ENCODE data around the gene THSD4. TPM values are rescaled to one million over a fixed set of nuclear protein-coding genes. Genes with fewer than 3 reads are reported as not detected.

The THSD4 gene
- total RNA-seq, 1 donor = 15.6 TPM

DNA sequence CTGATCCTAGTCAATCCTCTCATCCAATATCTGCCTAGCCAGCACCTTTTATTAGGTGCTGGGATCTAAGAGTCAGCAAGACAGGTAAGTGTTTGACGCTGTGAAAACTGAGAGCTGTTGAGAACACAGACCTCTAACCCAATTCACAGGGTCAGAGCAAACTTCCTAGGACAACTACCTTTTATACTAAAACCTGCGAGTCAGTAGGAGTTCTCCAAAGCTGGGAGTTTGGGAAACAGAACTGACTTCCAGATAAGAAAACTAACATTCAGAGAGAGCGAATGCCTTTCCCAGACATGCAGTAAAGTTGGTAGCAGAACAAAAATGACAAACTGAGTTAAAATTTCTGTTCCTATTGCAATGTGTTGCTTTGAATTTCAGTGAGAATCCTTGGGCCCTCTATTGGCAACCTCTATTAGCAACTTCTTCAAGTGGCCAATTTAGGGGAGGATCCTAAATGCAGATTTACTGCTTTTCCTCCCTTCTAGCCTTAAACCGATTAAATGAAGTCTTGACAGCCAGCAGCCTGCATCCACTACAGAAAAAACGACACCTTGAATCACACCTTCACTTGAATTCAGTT lies 706.4 kb downstream of the THSD4 start:
- DNase-seq (ENCODE audit: insufficient read length, low spot score, missing footprints) = no peak
- no peak overlapping the region for H3K27ac ChIP-seq (ENCODE audit: low read depth, low read length)
- H3K27me3 ChIP-seq (ENCODE audit: insufficient read depth, low read length) = no peaks in the 10 kb centered on the region
- peaks cover 37% of the 10 kb centered on the region for H3K36me3 ChIP-seq (ENCODE audit: insufficient read depth, low read length)
- no peaks in the 10 kb centered on the region for H3K79me2 ChIP-seq (ENCODE audit: insufficient read depth, low read length)
- H3K4me1 ChIP-seq (ENCODE audit: insufficient read depth, low read length) = no peaks in the 10 kb centered on the region
- H3K9me3 ChIP-seq (ENCODE audit: low read depth, low read length) = peaks cover 21% of the 10 kb centered on the region
- H2AFZ ChIP-seq (ENCODE audit: low read length) = no peak overlapping the region
- H3K4me2 ChIP-seq (ENCODE audit: insufficient read depth, low read length) = no peak overlapping the region
- H3K4me3 ChIP-seq (ENCODE audit: insufficient read depth, low read length) = no peak overlapping the region
- H4K20me1 ChIP-seq (ENCODE audit: insufficient read depth, low read length) = no peaks in the 10 kb centered on the region
- TF ChIP-seq, protein P1, sequence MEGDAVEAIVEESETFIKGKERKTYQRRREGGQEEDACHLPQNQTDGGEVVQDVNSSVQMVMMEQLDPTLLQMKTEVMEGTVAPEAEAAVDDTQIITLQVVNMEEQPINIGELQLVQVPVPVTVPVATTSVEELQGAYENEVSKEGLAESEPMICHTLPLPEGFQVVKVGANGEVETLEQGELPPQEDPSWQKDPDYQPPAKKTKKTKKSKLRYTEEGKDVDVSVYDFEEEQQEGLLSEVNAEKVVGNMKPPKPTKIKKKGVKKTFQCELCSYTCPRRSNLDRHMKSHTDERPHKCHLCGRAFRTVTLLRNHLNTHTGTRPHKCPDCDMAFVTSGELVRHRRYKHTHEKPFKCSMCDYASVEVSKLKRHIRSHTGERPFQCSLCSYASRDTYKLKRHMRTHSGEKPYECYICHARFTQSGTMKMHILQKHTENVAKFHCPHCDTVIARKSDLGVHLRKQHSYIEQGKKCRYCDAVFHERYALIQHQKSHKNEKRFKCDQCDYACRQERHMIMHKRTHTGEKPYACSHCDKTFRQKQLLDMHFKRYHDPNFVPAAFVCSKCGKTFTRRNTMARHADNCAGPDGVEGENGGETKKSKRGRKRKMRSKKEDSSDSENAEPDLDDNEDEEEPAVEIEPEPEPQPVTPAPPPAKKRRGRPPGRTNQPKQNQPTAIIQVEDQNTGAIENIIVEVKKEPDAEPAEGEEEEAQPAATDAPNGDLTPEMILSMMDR (IDR thresholded peaks at IDR 0.05; ENCODE audit: extremely low read depth, low read depth, low read length) = no peak

DNA sequence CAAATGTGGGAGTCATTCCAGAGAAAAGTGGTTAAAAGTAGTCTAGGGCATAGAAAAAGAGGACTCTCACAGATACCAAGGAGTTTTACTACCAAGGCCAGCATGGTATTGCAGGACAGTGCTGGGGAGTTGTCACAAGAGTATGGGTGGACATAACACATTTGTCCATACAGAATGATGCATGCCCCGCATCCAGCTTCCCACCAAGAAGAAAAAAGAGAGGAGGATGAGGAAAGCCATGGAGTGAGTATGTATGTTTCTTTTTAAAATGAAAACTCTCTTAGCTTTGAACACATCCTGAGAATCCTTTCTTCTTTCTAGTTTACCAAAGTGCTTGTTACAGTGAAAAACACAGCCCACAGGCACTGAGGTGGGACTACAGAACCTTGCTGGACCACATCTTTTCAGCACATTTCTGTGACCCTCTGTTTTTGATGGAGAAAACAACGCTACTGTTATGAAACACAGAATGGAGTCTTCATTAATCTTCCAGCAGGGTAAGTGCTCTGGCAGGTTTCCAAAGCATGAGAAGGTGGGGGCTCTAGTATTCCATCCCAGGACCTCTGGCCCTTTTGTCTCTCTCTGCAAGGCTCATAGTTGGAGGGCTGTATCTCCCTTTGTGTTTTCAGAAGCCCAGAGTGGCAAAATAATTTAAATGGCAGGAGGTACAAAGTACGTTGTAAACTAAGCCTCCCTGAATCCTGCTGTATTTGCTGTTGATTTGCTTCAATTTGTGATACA lies 707.8 kb downstream of the THSD4 start:
- H3K27me3 ChIP-seq (ENCODE audit: insufficient read depth, low read length) = no peaks in the 10 kb centered on the region
- H3K4me2 ChIP-seq (ENCODE audit: insufficient read depth, low read length) = no peak overlapping the region
- H3K36me3 ChIP-seq (ENCODE audit: insufficient read depth, low read length) = peaks cover 52% of the 10 kb centered on the region
- DNase-seq (ENCODE audit: insufficient read length, low spot score, missing footprints) = no peak
- TF ChIP-seq, protein P1 (IDR thresholded peaks at IDR 0.05; ENCODE audit: extremely low read depth, low read depth, low read length) = no peak
- no peak overlapping the region for H3K4me3 ChIP-seq (ENCODE audit: insufficient read depth, low read length)
- H4K20me1 ChIP-seq (ENCODE audit: insufficient read depth, low read length) = no peaks in the 10 kb centered on the region
- H3K9me3 ChIP-seq (ENCODE audit: low read depth, low read length) = peaks cover 21% of the 10 kb centered on the region
- H2AFZ ChIP-seq (ENCODE audit: low read length) = no peak overlapping the region
- H3K27ac ChIP-seq (ENCODE audit: low read depth, low read length) = no peak overlapping the region
- H3K4me1 ChIP-seq (ENCODE audit: insufficient read depth, low read length) = no peaks in the 10 kb centered on the region
- H3K79me2 ChIP-seq (ENCODE audit: insufficient read depth, low read length) = no peaks in the 10 kb centered on the region

DNA sequence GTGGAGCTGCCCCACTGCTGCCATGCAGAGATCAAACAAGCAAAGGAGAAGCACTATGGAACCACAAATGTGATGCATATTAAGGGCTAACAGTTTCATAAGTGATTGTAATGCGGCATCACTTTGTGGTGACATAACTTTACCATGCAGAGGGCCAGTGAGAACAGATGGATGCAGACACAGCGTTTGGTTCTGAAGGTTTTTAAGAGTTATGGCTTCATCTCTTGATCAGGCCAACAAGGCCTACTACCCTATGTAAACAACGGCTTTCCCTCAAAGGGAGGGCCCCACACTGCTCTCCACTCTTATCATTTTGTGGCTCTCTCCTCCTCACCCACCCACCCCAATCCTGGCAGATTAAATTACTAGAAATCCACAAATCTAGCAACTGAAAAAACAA lies 708.5 kb downstream of the THSD4 start:
- no peaks in the 10 kb centered on the region for H3K79me2 ChIP-seq (ENCODE audit: insufficient read depth, low read length)
- TF ChIP-seq, protein P1 (IDR thresholded peaks at IDR 0.05; ENCODE audit: extremely low read depth, low read depth, low read length) = no peak
- no peak overlapping the region for H3K4me3 ChIP-seq (ENCODE audit: insufficient read depth, low read length)
- H2AFZ ChIP-seq (ENCODE audit: low read length) = no peak overlapping the region
- H3K27ac ChIP-seq (ENCODE audit: low read depth, low read length) = no peak overlapping the region
- H4K20me1 ChIP-seq (ENCODE audit: insufficient read depth, low read length) = no peaks in the 10 kb centered on the region
- no peak for DNase-seq (ENCODE audit: insufficient read length, low spot score, missing footprints)
- no peaks in the 10 kb centered on the region for H3K4me1 ChIP-seq (ENCODE audit: insufficient read depth, low read length)
- H3K9me3 ChIP-seq (ENCODE audit: low read depth, low read length) = peaks cover 21% of the 10 kb centered on the region
- no peak overlapping the region for H3K4me2 ChIP-seq (ENCODE audit: insufficient read depth, low read length)
- H3K27me3 ChIP-seq (ENCODE audit: insufficient read depth, low read length) = no peaks in the 10 kb centered on the region
- peaks cover 53% of the 10 kb centered on the region for H3K36me3 ChIP-seq (ENCODE audit: insufficient read depth, low read length)

DNA sequence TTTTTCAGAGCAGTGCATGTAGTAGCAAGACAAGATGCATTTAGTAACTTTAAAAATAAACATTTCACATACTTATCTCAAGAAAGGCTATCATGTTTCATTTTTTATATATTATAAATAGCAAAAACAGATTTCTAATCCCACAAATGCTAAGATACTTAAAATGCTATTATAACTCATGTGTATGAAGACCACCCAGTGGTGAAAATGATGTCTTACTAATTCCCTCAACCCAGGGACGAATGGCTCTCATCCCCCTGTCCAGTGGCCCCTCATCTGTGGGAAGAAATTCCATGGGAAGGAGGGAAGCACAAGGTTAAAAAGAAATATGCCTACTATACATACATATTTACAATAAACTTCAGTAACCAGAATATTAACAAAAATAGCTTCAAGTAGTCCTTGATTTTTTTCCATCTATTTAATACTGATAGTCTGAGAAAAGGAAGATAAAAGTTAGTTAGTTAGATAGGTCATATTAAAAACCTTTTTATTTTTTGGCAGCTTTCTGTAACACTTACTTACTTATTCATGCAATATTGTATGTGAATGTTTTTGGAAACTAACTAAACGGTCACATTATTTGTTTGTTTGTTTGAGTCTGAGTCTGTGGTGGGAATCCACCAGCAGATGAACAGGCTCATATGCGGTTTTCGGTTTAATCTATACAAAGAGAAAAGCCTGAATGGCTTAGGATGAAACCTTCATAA lies 709.9 kb downstream of the THSD4 start:
- Histone ChIP-seq H3K4me1 (ENCODE audit: insufficient read depth, low read length) (no peaks in the 10 kb centered on the region), H3K27me3 (ENCODE audit: insufficient read depth, low read length) (no peaks in the 10 kb centered on the region), H3K79me2 (ENCODE audit: insufficient read depth, low read length) (no peaks in the 10 kb centered on the region), H3K4me2 (ENCODE audit: insufficient read depth, low read length) (no peak overlapping the region), H3K27ac (ENCODE audit: low read depth, low read length) (no peak overlapping the region), H3K4me3 (ENCODE audit: insufficient read depth, low read length) (no peak overlapping the region), H2AFZ (ENCODE audit: low read length) (no peak overlapping the region), H4K20me1 (ENCODE audit: insufficient read depth, low read length) (no peaks in the 10 kb centered on the region), H3K9me3 (ENCODE audit: low read depth, low read length) (peaks cover 18% of the 10 kb centered on the region), H3K36me3 (ENCODE audit: insufficient read depth, low read length) (peaks cover 66% of the 10 kb centered on the region)
- TF ChIP-seq, protein P1 (IDR thresholded peaks at IDR 0.05; ENCODE audit: extremely low read depth, low read depth, low read length) = no peak
- DNase-seq (ENCODE audit: insufficient read length, low spot score, missing footprints) = no peak
